Suprapubic skin (tissue), 4 donors: ENCODE results near the gene CLNK. TPM values are rescaled to one million over a fixed set of nuclear protein-coding genes. Genes with fewer than 3 reads are reported as not detected.

Experiments
- DNase-seq, 2 donors: peaks; one replicate each; pipeline ENCODE4 v3.0.0-alpha.2; 2019; ENCODE audit warnings: low spot score in 2 of 2
- H3K27ac ChIP-seq: fragments of 200-600 bp; sonication (generic); one replicate; pipeline ENCODE4 v1.5.1; 2019
- H3K27me3 ChIP-seq: fragments of 200-600 bp; sonication (generic); one replicate; pipeline ENCODE4 v1.5.1; 2019
- H3K36me3 ChIP-seq: fragments of 200-600 bp; sonication (generic); one replicate; pipeline ENCODE4 v1.5.1; 2019
- H3K4me1 ChIP-seq: fragments of 200-600 bp; sonication (generic); one replicate; pipeline ENCODE4 v1.5.1; 2019
- H3K4me3 ChIP-seq: fragments of 200-600 bp; sonication (generic); one replicate; pipeline ENCODE4 v1.5.1; 2019; ENCODE audit warnings: mild to moderate bottlenecking
- H3K9me3 ChIP-seq: fragments of 200-600 bp; sonication (generic); one replicate; pipeline ENCODE4 v1.5.1; 2019
- EP300 ChIP-seq: sonication (generic); formaldehyde crosslinking; IDR thresholded peaks from one replicate; pipeline ENCODE4 v1.6.1; 2017; ENCODE audit warnings: antibody characterized with exemption
- POLR2A ChIP-seq, 2 donors: fragments of 450-650 bp; IDR thresholded peaks; one replicate each; pipeline ENCODE4 v1.6.1; 2017; ENCODE audit warnings: antibody characterized with exemption in 2 of 2, mild to moderate bottlenecking in 2 of 2, moderate library complexity in 2 of 2
- POLR2AphosphoS5 ChIP-seq, 3 donors: sonication (generic); formaldehyde crosslinking; IDR thresholded peaks; one replicate each; pipeline ENCODE4 v1.6.1; 2017; ENCODE audit warnings: antibody characterized with exemption in 3 of 3
- WGBS: methylation state at CpG from one replicate; pipeline ENCODE4 v1.1.5; 2018; 5-methylcytosine and 5-hydroxymethylcytosine counted together
- total RNA-seq, 4 donors: library from RNA; depleted of rRNA; stranded (reverse); fragments of >200 nt; gene quantifications; one replicate each; pipeline ENCODE4 v1.1.0, GENCODE V29; 2016
- TF ChIP-seq, protein P1 (sequence below), 2 donors: fragments of 200-600 bp in 1 of 2; fragments of 450-650 bp in 1 of 2; sonication (generic) in 1 of 2; IDR thresholded peaks; one replicate each; pipeline ENCODE4 v1.5.1; 2016 to 2019; ENCODE audit warnings: antibody characterized with exemption in 2 of 2, mild to moderate bottlenecking in 1 of 2, moderate library complexity in 1 of 2

The CLNK gene
- total RNA-seq, 4 donors from 2014 or later = 0.11 to 0.64 (median 0.52) TPM; not detected in 1

DNA sequence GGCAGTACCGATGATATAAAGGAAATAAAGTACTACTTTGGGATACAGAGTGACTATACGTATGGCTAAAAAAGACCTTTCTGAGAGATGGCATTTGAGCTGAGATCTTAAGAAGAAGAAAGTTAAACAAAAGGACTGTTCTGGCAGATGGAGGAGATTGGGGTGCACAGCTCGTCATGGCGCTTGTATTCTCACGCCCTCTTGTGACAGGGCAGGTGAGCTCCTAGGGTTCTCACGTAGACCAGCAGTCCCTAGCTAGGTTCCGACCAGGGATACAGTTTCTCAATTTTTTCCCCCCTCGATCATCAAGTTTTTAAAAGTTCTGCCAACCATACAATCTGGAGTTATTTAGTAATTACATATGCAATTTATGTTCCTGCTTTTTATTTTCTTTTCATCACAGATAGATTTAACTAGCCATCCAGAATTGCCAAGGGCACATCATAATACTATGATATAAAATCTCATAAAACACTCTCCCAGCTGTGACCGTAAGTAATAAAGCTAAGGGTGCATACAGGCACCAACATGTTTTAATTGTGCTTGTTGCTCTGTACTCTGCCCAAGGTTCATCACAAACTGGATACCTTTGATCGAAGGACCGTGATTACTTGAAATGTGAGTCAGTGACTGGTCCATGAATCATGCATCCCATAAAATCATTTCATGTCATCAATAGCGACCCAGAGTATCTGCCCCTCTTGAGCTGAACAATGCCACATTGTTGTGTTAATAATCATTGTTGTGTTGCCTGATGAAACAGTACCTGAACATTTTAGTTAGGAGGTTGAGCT is 157.9 kb downstream of the CLNK start:
- Histone ChIP-seq H3K27ac (no peak overlapping the region), H3K9me3 (no peaks in the 10 kb centered on the region), H3K27me3 (no peaks in the 10 kb centered on the region), H3K4me3 (no peak overlapping the region), H3K36me3 (no peaks in the 10 kb centered on the region), H3K4me1 (peaks cover 15% of the 10 kb centered on the region)
- WGBS = 52% methylated on average over 12 of the region's 12 CpGs
- DNase-seq = no peak
- TF ChIP-seq EP300 (no peak), POLR2AphosphoS5 (IDR thresholded peaks at IDR 0.05) (no peak), POLR2A (IDR thresholded peaks at IDR 0.05) (no peak)
- TF ChIP-seq, protein P1, sequence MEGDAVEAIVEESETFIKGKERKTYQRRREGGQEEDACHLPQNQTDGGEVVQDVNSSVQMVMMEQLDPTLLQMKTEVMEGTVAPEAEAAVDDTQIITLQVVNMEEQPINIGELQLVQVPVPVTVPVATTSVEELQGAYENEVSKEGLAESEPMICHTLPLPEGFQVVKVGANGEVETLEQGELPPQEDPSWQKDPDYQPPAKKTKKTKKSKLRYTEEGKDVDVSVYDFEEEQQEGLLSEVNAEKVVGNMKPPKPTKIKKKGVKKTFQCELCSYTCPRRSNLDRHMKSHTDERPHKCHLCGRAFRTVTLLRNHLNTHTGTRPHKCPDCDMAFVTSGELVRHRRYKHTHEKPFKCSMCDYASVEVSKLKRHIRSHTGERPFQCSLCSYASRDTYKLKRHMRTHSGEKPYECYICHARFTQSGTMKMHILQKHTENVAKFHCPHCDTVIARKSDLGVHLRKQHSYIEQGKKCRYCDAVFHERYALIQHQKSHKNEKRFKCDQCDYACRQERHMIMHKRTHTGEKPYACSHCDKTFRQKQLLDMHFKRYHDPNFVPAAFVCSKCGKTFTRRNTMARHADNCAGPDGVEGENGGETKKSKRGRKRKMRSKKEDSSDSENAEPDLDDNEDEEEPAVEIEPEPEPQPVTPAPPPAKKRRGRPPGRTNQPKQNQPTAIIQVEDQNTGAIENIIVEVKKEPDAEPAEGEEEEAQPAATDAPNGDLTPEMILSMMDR (IDR thresholded peaks at IDR 0.05) = no peak

DNA sequence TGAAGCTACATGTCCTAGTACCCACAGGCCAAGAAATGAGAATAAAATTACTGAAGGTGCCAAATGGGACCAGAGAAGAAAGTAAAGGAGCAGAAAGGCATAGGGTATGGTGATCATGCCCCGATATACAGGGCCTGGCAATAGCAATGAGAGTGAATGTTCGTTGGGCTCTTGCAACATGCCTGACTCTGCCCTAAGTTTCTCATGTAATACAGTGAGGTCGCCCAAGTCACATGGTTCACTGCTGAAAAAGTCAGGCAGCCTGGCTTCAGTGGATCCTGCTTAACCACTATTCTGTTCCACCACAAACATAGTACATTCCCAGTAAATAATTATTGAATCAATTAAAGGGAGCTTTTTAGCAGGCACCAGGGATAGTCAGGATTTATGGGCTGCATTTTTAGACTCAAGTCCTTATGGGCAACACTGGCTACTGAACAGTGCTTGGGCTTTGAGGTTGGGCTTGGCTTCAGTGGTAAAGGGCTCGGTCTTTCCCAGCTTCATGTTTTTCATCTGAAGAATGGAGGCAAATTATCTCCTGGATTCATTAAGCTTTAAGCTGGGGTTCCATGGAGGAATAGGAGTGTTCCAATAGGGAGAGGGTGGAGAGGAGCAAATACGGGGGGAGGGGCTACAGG is 160.3 kb downstream of the CLNK start:
- H3K4me3 ChIP-seq = no peak overlapping the region
- no peak for TF ChIP-seq EP300
- TF ChIP-seq POLR2A (IDR thresholded peaks at IDR 0.05) = no peak
- TF ChIP-seq, protein P1 (IDR thresholded peaks at IDR 0.05) = no peak
- TF ChIP-seq POLR2AphosphoS5 (IDR thresholded peaks at IDR 0.05) = no peak
- no peaks in the 10 kb centered on the region for H3K36me3 ChIP-seq
- no peaks in the 10 kb centered on the region for H3K9me3 ChIP-seq
- no peak for DNase-seq
- H3K4me1 ChIP-seq = peaks cover 4% of the 10 kb centered on the region
- no peak overlapping the region for H3K27ac ChIP-seq
- WGBS = 68% methylated on average over 5 of the region's 5 CpGs
- no peaks in the 10 kb centered on the region for H3K27me3 ChIP-seq

GRCh38 chr4:10521424-10521823 is 163.1 kb downstream of the CLNK start:
- Histone ChIP-seq H3K36me3 (no peaks in the 10 kb centered on the region), H3K27ac (no peak overlapping the region), H3K4me1 (no peaks in the 10 kb centered on the region), H3K9me3 (no peaks in the 10 kb centered on the region), H3K27me3 (no peaks in the 10 kb centered on the region), H3K4me3 (no peak overlapping the region)
- TF ChIP-seq, protein P1 (IDR thresholded peaks at IDR 0.05) = no peak
- TF ChIP-seq POLR2A (IDR thresholded peaks at IDR 0.05) = no peak
- no peak for TF ChIP-seq POLR2AphosphoS5 (IDR thresholded peaks at IDR 0.05)
- no peak for TF ChIP-seq EP300
- no peak for DNase-seq
- WGBS = 79% methylated on average over 3 of the region's 3 CpGs

GRCh38 chr4:10509733-10510132 is 174.8 kb downstream of the CLNK start:
- TF ChIP-seq, protein P1 (IDR thresholded peaks at IDR 0.05) = no peak
- TF ChIP-seq POLR2A (IDR thresholded peaks at IDR 0.05) (no peak), EP300 (no peak), POLR2AphosphoS5 (IDR thresholded peaks at IDR 0.05) (no peak)
- WGBS = 55% methylated on average over 2 of the region's 3 CpGs
- H3K27me3 ChIP-seq = peaks cover 2% of the 10 kb centered on the region
- H3K36me3 ChIP-seq = no peaks in the 10 kb centered on the region
- H3K4me1 ChIP-seq = no peaks in the 10 kb centered on the region
- no peak overlapping the region for H3K27ac ChIP-seq
- H3K9me3 ChIP-seq = no peaks in the 10 kb centered on the region
- no peak for DNase-seq
- no peak overlapping the region for H3K4me3 ChIP-seq

GRCh38 chr4:10506077-10506476 is 178.5 kb downstream of the CLNK start:
- DNase-seq = no peak

More at GRCh38 chr4:10506077-10506476, 178.5 kb downstream of the CLNK start:
- Histone ChIP-seq H3K9me3 (no peaks in the 10 kb centered on the region), H3K27ac (no peak overlapping the region), H3K4me1 (no peaks in the 10 kb centered on the region), H3K36me3 (no peaks in the 10 kb centered on the region), H3K4me3 (no peak overlapping the region), H3K27me3 (no peaks in the 10 kb centered on the region)
- WGBS = 87% methylated on average over 4 of the region's 4 CpGs
- TF ChIP-seq POLR2A (IDR thresholded peaks at IDR 0.05) = no peak
- TF ChIP-seq, protein P1 (IDR thresholded peaks at IDR 0.05) = no peak
- TF ChIP-seq POLR2AphosphoS5 (IDR thresholded peaks at IDR 0.05) = no peak
- TF ChIP-seq EP300 = no peak
